Measurements from ENCODE around the gene GDF10. TPM values are rescaled to one million over a fixed set of nuclear protein-coding genes. Genes with fewer than 3 reads are reported as not detected.

Gene GDF10
- total and polyA plus RNA-seq, 2 of the 13 experiments (the other 11 are each of a cell fraction or from before 2014, with no cell fraction given) = 0.03 TPM; not detected in 1

GRCh38 chr10:47331491-47331890 is 31.5 kb downstream of the GDF10 start:
- Histone ChIP-seq H3K4me1 (ENCODE audit: insufficient read depth, low read length) (peaks cover 8% of the 10 kb centered on the region; the same call in 1 of the 2 replicates), H3K9me3 (ENCODE audit: low read length) (no peaks in the 10 kb centered on the region), H3K9ac (ENCODE audit: insufficient read depth, low read depth, low read length) (no peak overlapping the region), H3K4me2 (ENCODE audit: low read depth, low read length) (no peak overlapping the region), H3K27ac (ENCODE audit: extremely low read length, insufficient read depth, low read length) (no peak overlapping the region), H2AFZ (ENCODE audit: low read length) (no peak overlapping the region), H4K20me1 (ENCODE audit: insufficient read depth, low read length) (no peaks in the 10 kb centered on the region), H3K27me3 (ENCODE audit: control insufficient read depth in 1 of 2, insufficient read depth in 2 of 2, low read length in 2 of 2) (0 out of 5 replicates have a peak, but pooled peaks cover 0 to under 1% of the 10 kb centered on the region in 2 experiments), H3K36me3 (replicated peaks in 1 of 2; ENCODE audit: control insufficient read depth in 1 of 2, insufficient read depth in 2 of 2, low read length in 2 of 2) (no peaks in the 10 kb centered on the region), H3K79me2 (ENCODE audit: insufficient read depth, low read length) (no peaks in the 10 kb centered on the region), H3K4me3 (replicated peaks in 1 of 3; ENCODE audit: insufficient read depth in 1 of 3, low read depth in 2 of 3, low read length in 3 of 3) (no peak overlapping the region)
- ATAC-seq (no peak; the same call in 2 of the 3 replicates), FAIRE-seq (no peak), DNase-seq (ENCODE audit: low spot score) (no peak)
- CTCF ChIA-PET (ENCODE audit: low intra/inter-chr PET ratio, low total read pairs) = no interaction called here
- in situ Hi-C loops (cut with HindIII; ENCODE audit: extremely low pct_ligation_motif_present, low pct_unique_long_range_greater_than_20kb) = no loop called here
- POLR2A ChIA-PET = no interaction called here
- BruUV-seq (replicated peaks) = no TSS peak
- 64% methylated on average over 9 of the region's 9 CpGs for WGBS (ENCODE audit: low lambda C conversion rate)
- intact Hi-C loops (cut with micrococcal nuclease; ENCODE audit: unreplicated experiment) = no loop called here
- TF ChIP-seq MAFK (conservative IDR thresholded peaks at IDR 0.05 in 1 of 2, IDR thresholded peaks at IDR 0.05 in 1 of 2; ENCODE audit: low read length in 2 of 2) (no peak), KDM4B (CRISPR knock-in tag; IDR thresholded peaks at IDR 0.05) (no peak)

- Histone ChIP-seq H2AFZ (ENCODE audit: low read length) (no peak overlapping the region), H3K4me3 (replicated peaks in 1 of 3; ENCODE audit: insufficient read depth in 1 of 3, low read depth in 2 of 3, low read length in 3 of 3) (no peak overlapping the region), H3K4me2 (ENCODE audit: low read depth, low read length) (no peak overlapping the region), H3K9ac (ENCODE audit: insufficient read depth, low read depth, low read length) (no peak overlapping the region), H4K20me1 (ENCODE audit: insufficient read depth, low read length) (no peaks in the 10 kb centered on the region), H3K4me1 (ENCODE audit: insufficient read depth, low read length) (peaks cover 8% of the 10 kb centered on the region; the same call in 1 of the 2 replicates), H3K27ac (ENCODE audit: extremely low read length, insufficient read depth, low read length) (no peak overlapping the region), H3K9me3 (ENCODE audit: low read length) (no peaks in the 10 kb centered on the region), H3K27me3 (ENCODE audit: control insufficient read depth in 1 of 2, insufficient read depth in 2 of 2, low read length in 2 of 2) (0 out of 5 replicates have a peak, but pooled peaks cover 0 to 5% of the 10 kb centered on the region in 2 experiments), H3K36me3 (replicated peaks in 1 of 2; ENCODE audit: control insufficient read depth in 1 of 2, insufficient read depth in 2 of 2, low read length in 2 of 2) (no peaks in the 10 kb centered on the region), H3K79me2 (ENCODE audit: insufficient read depth, low read length) (no peaks in the 10 kb centered on the region)
- no peak for TF ChIP-seq RXRB (CRISPR knock-in tag; IDR thresholded peaks at IDR 0.05; ENCODE audit: borderline replicate concordance)
- TF ChIP-seq NPAS2 (CRISPR knock-in tag; IDR thresholded peaks at IDR 0.05; ENCODE audit: borderline replicate concordance) = no peak
- no peak for TF ChIP-seq ZNF841 (CRISPR knock-in tag; IDR thresholded peaks at IDR 0.05; ENCODE audit: borderline replicate concordance)
- DNase-seq (ENCODE audit: low spot score) = no peak
- ChIA-PET POLR2A (no interaction called here), CTCF (ENCODE audit: low intra/inter-chr PET ratio, low total read pairs) (no interaction called here)
- no peak for ATAC-seq
- FAIRE-seq = no peak
- no TSS peak for BruUV-seq (replicated peaks)
- intact Hi-C loops (cut with micrococcal nuclease; ENCODE audit: unreplicated experiment) (no loop called here), in situ Hi-C loops (cut with HindIII; ENCODE audit: extremely low pct_ligation_motif_present, low pct_unique_long_range_greater_than_20kb) (no loop called here)
- WGBS (ENCODE audit: low lambda C conversion rate) = 10% methylated on average over 3 of the region's 7 CpGs
Measured at GRCh38 chr10:47331954-47332353, 32.0 kb downstream of the GDF10 start.

Measured in HepG2 (cell line).